GM11168 (cell line): ENCODE measurements around the gene RORB.

ENCODE experiments used
- in situ Hi-C: fragments of 300-500 bp; cut with MboI; formaldehyde crosslinking; loops from one replicate; pipeline ENCODE4 v1.12.0; 2022; ENCODE audit warnings: low sequenced_read_pairs; ENCODE audit not compliant: unreplicated experiment

The RORB gene

GRCh38 chr9:74683322-74683721 is 186.2 kb downstream of the RORB start:
- in situ Hi-C loops: no loop called here

GRCh38 chr9:74691058-74691457 is 193.9 kb downstream of the RORB start:
- in situ Hi-C loops: no loop called here

GRCh38 chr9:74696520-74696919 is 199.4 kb downstream of the RORB start:
- in situ Hi-C loops: no loop called here

- in situ Hi-C loops: no loop called here
These were observed 200.4 kb downstream of the RORB start for GRCh38 chr9:74697535-74697934.

GRCh38 chr9:74711341-74711740 is 214.2 kb downstream of the RORB start:
- in situ Hi-C loops: no loop called here

GRCh38 chr9:74718709-74719108 is 221.6 kb downstream of the RORB start:
- in situ Hi-C loops: no loop called here

GRCh38 chr9:74719306-74719705 is 222.2 kb downstream of the RORB start:
- in situ Hi-C loops: no loop called here

- in situ Hi-C loops: no loop called here
These were observed 224.8 kb downstream of the RORB start for GRCh38 chr9:74721696-74722660.

GRCh38 chr9:74724317-74724716 is 227.2 kb downstream of the RORB start:
- in situ Hi-C loops: no loop called here

GRCh38 chr9:74726581-74726980 is 229.4 kb downstream of the RORB start:
- in situ Hi-C loops: no loop called here

- in situ Hi-C loops: no loop called here
These were observed 231.0 kb downstream of the RORB start for GRCh38 chr9:74728176-74728575.

GRCh38 chr9:74729136-74729695 is 232.1 kb downstream of the RORB start:
- in situ Hi-C loops: no loop called here

- in situ Hi-C loops: no loop called here
These were observed 238.6 kb downstream of the RORB start for GRCh38 chr9:74735761-74736160.

- in situ Hi-C loops: no loop called here
These were observed 239.5 kb downstream of the RORB start for GRCh38 chr9:74736646-74737045.

- in situ Hi-C loops: no loop called here
These were observed 245.2 kb downstream of the RORB start for GRCh38 chr9:74742191-74742790.
